HepG2 (cell line): Measurements from ENCODE around the gene UBE2D3. TPM values are rescaled to one million over a fixed set of nuclear protein-coding genes. Genes with fewer than 3 reads are reported as not detected.

ENCODE experiments used
- JUNB ChIP-seq: sonication (generic); formaldehyde crosslinking; IDR thresholded peaks from 2 replicates; pipeline ENCODE4 v1.8.0; 2022; ENCODE audit warnings: missing genetic modification reagents, mild to moderate bottlenecking, borderline replicate concordance
- MTF2 ChIP-seq: sonication (generic); formaldehyde crosslinking; IDR thresholded peaks from 2 replicates; pipeline ENCODE4 v1.5.0; 2020; ENCODE audit warnings: missing genetic modification reagents, borderline replicate concordance
- NCOA5 ChIP-seq: sonication (generic); formaldehyde crosslinking; IDR thresholded peaks from 2 replicates; pipeline ENCODE4 v1.4.0; 2020; ENCODE audit warnings: missing genetic modification reagents
- POLR2A ChIP-seq, 2 experiments: IDR thresholded peaks; 2 replicates each; pipeline ENCODE4 v1.6.1; 2011; ENCODE audit warnings: low read depth in 2 of 2, low read length in 2 of 2, mild to moderate bottlenecking in 1 of 2, moderate library complexity in 1 of 2; ENCODE audit not compliant: insufficient read depth in 1 of 2
- SMAD1 ChIP-seq: sonication (generic); formaldehyde crosslinking; IDR thresholded peaks from 2 replicates; pipeline ENCODE4 v1.4.0; 2020; ENCODE audit warnings: missing genetic modification reagents, low read depth, mild to moderate bottlenecking, borderline replicate concordance
- ZNF230 ChIP-seq: sonication (generic); formaldehyde crosslinking; IDR thresholded peaks from 2 replicates; pipeline ENCODE4 v1.4.0; 2020; ENCODE audit warnings: mild to moderate bottlenecking, missing genetic modification reagents
- ZNF251 ChIP-seq: sonication (generic); formaldehyde crosslinking; IDR thresholded peaks from 2 replicates; pipeline ENCODE4 v1.9.0; 2021; ENCODE audit warnings: mild to moderate bottlenecking, missing genetic modification reagents
- ZNF589 ChIP-seq: sonication (generic); formaldehyde crosslinking; conservative IDR thresholded peaks from 2 replicates; pipeline ENCODE4 v1.8.0; 2022; ENCODE audit warnings: mild to moderate bottlenecking, moderate library complexity, missing genetic modification reagents
- ZNF605 ChIP-seq: sonication (generic); formaldehyde crosslinking; IDR thresholded peaks from 2 replicates; pipeline ENCODE4 v1.8.0; 2022; ENCODE audit warnings: mild to moderate bottlenecking, missing genetic modification reagents
- ZSCAN21 ChIP-seq: sonication (generic); formaldehyde crosslinking; IDR thresholded peaks from 2 replicates; pipeline ENCODE4 v1.8.0; 2022; ENCODE audit warnings: mild to moderate bottlenecking, missing genetic modification reagents, moderate library complexity, borderline replicate concordance
- ZSCAN25 ChIP-seq: sonication (generic); formaldehyde crosslinking; IDR thresholded peaks from 2 replicates; pipeline ENCODE4 v1.8.0; 2022; ENCODE audit warnings: mild to moderate bottlenecking, missing genetic modification reagents
- polyA plus RNA-seq, 8 experiments: library from polyadenylated mRNA; depleted of rRNA in 3 of 8; stranded (reverse) in 7 of 8; unstranded in 1 of 8; fragments of >200 nt; fragmentation: Illumina TruSeq in 4 of 8; extraction: Trizol in 4 of 8; gene quantifications; 2 replicates each; pipeline versions ENCODE4 v1.2.1 to v1.2.3, GENCODE V29; 2011 to 2016; ENCODE audit warnings: low read depth in 4 of 8, missing spikeins in 1 of 8, mixed read lengths in 1 of 8; ENCODE audit not compliant: insufficient read depth in 1 of 8
- total RNA-seq, 5 experiments: library from RNA; depleted of rRNA; stranded (reverse); fragments of >200 nt; fragmentation: Illumina TruSeq; extraction: Trizol; gene quantifications; 2 replicates each; pipeline ENCODE4 v1.2.3, GENCODE V29; 2016; ENCODE audit warnings: low read depth in 1 of 5
- TF ChIP-seq, protein P1 (sequence below): sonication (generic); formaldehyde crosslinking; IDR thresholded peaks from 2 replicates; pipeline ENCODE4 v1.5.1; 2020; ENCODE audit warnings: mild to moderate bottlenecking, missing genetic modification reagents, borderline replicate concordance
- TF ChIP-seq, protein P2 (sequence below): sonication (generic); formaldehyde crosslinking; IDR thresholded peaks from 2 replicates; pipeline ENCODE4 v1.5.1; 2020; ENCODE audit warnings: missing genetic modification reagents, mild to moderate bottlenecking, borderline replicate concordance
- TF ChIP-seq, protein P3 (sequence below): sonication (generic); formaldehyde crosslinking; IDR thresholded peaks from 2 replicates; pipeline ENCODE4 v1.4.0; 2020; ENCODE audit warnings: mild to moderate bottlenecking, missing genetic modification reagents
- TF ChIP-seq, protein P4 (sequence below): sonication (generic); formaldehyde crosslinking; IDR thresholded peaks from 2 replicates; pipeline ENCODE4 v1.4.0; 2020; ENCODE audit warnings: mild to moderate bottlenecking, missing genetic modification reagents
- TF ChIP-seq, protein P5 (sequence below): sonication (generic); formaldehyde crosslinking; IDR thresholded peaks from 2 replicates; pipeline ENCODE4 v1.8.1; 2022; ENCODE audit warnings: low read depth, mild to moderate bottlenecking, missing genetic modification reagents

The UBE2D3 gene
- total and polyA plus RNA-seq, 2 of the 13 experiments (the other 11 are each of a cell fraction or from before 2014, with no cell fraction given), result 224 to 293 TPM

DNA sequence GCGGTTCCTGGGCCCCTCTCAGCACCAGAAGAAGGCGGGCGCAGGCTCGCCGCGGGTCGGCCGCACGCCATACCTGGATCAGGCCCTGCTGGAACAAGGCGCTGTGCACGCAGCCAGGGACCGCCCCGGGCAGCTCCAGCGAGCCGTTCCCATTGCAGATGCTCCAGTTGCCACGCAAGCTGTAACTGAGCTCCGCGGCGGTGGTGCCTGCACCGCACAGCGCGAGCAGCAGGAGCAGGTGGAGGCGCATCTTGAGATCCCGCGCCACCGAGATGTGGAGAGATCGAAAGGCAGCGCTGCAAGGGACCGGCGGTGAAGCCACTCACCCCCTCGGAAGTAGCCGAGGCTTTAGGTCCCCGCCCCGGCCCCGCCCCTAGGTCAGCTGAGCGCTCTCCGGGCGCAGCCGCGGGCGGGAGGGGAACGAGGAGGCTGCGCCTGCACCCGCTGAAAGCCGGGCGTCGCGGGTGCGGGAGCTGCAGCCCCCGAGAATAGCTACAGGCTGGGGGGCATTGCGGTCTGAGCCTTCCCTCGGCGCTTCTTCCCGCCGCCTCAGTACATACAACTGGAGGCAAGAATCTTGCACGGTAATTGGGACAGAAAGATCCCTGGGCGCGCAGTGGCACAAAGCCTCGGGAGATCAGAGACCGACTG is 66.6 kb downstream of the UBE2D3 start, which contains the start of gene MANBA (continued):
- TF ChIP-seq, protein P1, sequence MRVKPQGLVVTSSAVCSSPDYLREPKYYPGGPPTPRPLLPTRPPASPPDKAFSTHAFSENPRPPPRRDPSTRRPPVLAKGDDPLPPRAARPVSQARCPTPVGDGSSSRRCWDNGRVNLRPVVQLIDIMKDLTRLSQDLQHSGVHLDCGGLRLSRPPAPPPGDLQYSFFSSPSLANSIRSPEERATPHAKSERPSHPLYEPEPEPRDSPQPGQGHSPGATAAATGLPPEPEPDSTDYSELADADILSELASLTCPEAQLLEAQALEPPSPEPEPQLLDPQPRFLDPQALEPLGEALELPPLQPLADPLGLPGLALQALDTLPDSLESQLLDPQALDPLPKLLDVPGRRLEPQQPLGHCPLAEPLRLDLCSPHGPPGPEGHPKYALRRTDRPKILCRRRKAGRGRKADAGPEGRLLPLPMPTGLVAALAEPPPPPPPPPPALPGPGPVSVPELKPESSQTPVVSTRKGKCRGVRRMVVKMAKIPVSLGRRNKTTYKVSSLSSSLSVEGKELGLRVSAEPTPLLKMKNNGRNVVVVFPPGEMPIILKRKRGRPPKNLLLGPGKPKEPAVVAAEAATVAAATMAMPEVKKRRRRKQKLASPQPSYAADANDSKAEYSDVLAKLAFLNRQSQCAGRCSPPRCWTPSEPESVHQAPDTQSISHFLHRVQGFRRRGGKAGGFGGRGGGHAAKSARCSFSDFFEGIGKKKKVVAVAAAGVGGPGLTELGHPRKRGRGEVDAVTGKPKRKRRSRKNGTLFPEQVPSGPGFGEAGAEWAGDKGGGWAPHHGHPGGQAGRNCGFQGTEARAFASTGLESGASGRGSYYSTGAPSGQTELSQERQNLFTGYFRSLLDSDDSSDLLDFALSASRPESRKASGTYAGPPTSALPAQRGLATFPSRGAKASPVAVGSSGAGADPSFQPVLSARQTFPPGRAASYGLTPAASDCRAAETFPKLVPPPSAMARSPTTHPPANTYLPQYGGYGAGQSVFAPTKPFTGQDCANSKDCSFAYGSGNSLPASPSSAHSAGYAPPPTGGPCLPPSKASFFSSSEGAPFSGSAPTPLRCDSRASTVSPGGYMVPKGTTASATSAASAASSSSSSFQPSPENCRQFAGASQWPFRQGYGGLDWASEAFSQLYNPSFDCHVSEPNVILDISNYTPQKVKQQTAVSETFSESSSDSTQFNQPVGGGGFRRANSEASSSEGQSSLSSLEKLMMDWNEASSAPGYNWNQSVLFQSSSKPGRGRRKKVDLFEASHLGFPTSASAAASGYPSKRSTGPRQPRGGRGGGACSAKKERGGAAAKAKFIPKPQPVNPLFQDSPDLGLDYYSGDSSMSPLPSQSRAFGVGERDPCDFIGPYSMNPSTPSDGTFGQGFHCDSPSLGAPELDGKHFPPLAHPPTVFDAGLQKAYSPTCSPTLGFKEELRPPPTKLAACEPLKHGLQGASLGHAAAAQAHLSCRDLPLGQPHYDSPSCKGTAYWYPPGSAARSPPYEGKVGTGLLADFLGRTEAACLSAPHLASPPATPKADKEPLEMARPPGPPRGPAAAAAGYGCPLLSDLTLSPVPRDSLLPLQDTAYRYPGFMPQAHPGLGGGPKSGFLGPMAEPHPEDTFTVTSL, result peak; percentile 37; the same call in 1 of the 2 replicates
- TF ChIP-seq ZNF230 (CRISPR knock-in tag), result peak; percentile 50; the same call in 1 of the 2 replicates
- TF ChIP-seq, protein P2, sequence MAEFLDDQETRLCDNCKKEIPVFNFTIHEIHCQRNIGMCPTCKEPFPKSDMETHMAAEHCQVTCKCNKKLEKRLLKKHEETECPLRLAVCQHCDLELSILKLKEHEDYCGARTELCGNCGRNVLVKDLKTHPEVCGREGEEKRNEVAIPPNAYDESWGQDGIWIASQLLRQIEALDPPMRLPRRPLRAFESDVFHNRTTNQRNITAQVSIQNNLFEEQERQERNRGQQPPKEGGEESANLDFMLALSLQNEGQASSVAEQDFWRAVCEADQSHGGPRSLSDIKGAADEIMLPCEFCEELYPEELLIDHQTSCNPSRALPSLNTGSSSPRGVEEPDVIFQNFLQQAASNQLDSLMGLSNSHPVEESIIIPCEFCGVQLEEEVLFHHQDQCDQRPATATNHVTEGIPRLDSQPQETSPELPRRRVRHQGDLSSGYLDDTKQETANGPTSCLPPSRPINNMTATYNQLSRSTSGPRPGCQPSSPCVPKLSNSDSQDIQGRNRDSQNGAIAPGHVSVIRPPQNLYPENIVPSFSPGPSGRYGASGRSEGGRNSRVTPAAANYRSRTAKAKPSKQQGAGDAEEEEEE (CRISPR knock-in tag), result no peak
- no peak for TF ChIP-seq NCOA5 (CRISPR knock-in tag)
- TF ChIP-seq POLR2A (IDR thresholded peaks at IDR 0.05; ENCODE audit: insufficient read depth in 1 of 2, low read depth in 2 of 2, low read length in 2 of 2), result peak; percentile 70 to 85
- TF ChIP-seq MTF2 (CRISPR knock-in tag), result no peak
- TF ChIP-seq, protein P3, sequence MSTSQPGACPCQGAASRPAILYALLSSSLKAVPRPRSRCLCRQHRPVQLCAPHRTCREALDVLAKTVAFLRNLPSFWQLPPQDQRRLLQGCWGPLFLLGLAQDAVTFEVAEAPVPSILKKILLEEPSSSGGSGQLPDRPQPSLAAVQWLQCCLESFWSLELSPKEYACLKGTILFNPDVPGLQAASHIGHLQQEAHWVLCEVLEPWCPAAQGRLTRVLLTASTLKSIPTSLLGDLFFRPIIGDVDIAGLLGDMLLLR, result peak; percentile 57; the same call in 1 of the 2 replicates
- peak; percentile 85 for TF ChIP-seq ZSCAN21 (CRISPR knock-in tag)
- TF ChIP-seq, protein P4, sequence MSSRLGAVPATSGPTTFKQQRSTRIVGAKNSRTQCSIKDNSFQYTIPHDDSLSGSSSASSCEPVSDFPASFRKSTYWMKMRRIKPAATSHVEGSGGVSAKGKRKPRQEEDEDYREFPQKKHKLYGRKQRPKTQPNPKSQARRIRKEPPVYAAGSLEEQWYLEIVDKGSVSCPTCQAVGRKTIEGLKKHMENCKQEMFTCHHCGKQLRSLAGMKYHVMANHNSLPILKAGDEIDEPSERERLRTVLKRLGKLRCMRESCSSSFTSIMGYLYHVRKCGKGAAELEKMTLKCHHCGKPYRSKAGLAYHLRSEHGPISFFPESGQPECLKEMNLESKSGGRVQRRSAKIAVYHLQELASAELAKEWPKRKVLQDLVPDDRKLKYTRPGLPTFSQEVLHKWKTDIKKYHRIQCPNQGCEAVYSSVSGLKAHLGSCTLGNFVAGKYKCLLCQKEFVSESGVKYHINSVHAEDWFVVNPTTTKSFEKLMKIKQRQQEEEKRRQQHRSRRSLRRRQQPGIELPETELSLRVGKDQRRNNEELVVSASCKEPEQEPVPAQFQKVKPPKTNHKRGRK (CRISPR knock-in tag), result no peak
- TF ChIP-seq JUNB, result no peak
- TF ChIP-seq, protein P5, sequence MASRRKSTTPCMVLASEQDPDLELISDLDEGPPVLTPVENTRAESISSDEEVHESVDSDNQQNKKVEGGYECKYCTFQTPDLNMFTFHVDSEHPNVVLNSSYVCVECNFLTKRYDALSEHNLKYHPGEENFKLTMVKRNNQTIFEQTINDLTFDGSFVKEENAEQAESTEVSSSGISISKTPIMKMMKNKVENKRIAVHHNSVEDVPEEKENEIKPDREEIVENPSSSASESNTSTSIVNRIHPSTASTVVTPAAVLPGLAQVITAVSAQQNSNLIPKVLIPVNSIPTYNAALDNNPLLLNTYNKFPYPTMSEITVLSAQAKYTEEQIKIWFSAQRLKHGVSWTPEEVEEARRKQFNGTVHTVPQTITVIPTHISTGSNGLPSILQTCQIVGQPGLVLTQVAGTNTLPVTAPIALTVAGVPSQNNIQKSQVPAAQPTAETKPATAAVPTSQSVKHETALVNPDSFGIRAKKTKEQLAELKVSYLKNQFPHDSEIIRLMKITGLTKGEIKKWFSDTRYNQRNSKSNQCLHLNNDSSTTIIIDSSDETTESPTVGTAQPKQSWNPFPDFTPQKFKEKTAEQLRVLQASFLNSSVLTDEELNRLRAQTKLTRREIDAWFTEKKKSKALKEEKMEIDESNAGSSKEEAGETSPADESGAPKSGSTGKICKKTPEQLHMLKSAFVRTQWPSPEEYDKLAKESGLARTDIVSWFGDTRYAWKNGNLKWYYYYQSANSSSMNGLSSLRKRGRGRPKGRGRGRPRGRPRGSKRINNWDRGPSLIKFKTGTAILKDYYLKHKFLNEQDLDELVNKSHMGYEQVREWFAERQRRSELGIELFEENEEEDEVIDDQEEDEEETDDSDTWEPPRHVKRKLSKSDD (CRISPR knock-in tag), result 0 out of 2 replicates have a peak, but pooled peaks have one; percentile 34
- TF ChIP-seq ZNF251 (CRISPR knock-in tag), result no peak
- TF ChIP-seq SMAD1, result peak; percentile 71; the same call in 1 of the 2 replicates
- peak; percentile 86 for TF ChIP-seq ZNF605 (CRISPR knock-in tag)
- TF ChIP-seq ZSCAN25 (CRISPR knock-in tag), result no peak
- TF ChIP-seq ZNF589 (CRISPR knock-in tag), result no peak
